Activated B cell treated with CpG ODN at 0.5 μM for 24 hours (primary cell): ENCODE measurements around the gene LAMA4. TPM values are rescaled to one million over a fixed set of nuclear protein-coding genes. Genes with fewer than 3 reads are reported as not detected.

Source experiments
- ATAC-seq: fragments of 200-7000 bp; cut with Tn5 transposase; one replicate; pipeline ENCODE4 v1.10.0; 2021; ENCODE audit warnings: low read depth, mild to moderate bottlenecking, moderate library complexity
- CTCF ChIA-PET: fragments of 350-600 bp; sonication (Branson Sonifier 250); formaldehyde crosslinking; loops from one replicate; lab custom pipeline; 2021; ENCODE audit warnings: antibody characterized with exemption; lab: Charles Lee
- POLR2A ChIA-PET: fragments of 350-600 bp; sonication (Branson Sonifier 250); formaldehyde crosslinking; loops from one replicate; lab custom pipeline; 2021; ENCODE audit warnings: antibody characterized with exemption; lab: Charles Lee
- DNase-seq: peaks from one replicate; pipeline ENCODE4 v3.0.0; 2022
- H3K27ac Mint-ChIP-seq: one replicate; pipeline ENCODE4 v1.8.0; 2020; ENCODE audit warnings: mixed read lengths
- H3K27me3 Mint-ChIP-seq: one replicate; pipeline ENCODE4 v1.8.0; 2021; ENCODE audit warnings: mixed read lengths
- H3K36me3 Mint-ChIP-seq: one replicate; pipeline ENCODE4 v1.8.0; 2021; ENCODE audit warnings: low read depth, mixed read lengths
- H3K4me1 Mint-ChIP-seq: one replicate; pipeline ENCODE4 v1.8.0; 2021; ENCODE audit warnings: mixed read lengths
- H3K4me3 Mint-ChIP-seq: one replicate; pipeline ENCODE4 v1.8.0; 2020; ENCODE audit warnings: mild to moderate bottlenecking, mixed read lengths
- H3K9me3 Mint-ChIP-seq: one replicate; pipeline ENCODE4 v1.8.0; 2020; ENCODE audit warnings: mixed read lengths
- CTCF ChIP-seq: fragments of 200-600 bp; IDR thresholded peaks from one replicate; pipeline ENCODE4 v1.8.0; 2022; ENCODE audit warnings: antibody characterized with exemption, mild to moderate bottlenecking
- intact Hi-C: fragments of 100-400 bp; cut with micrococcal nuclease; formaldehyde crosslinking; loops from one replicate; pipeline ENCODE4 v1.15.1; 2024
- total RNA-seq: library from RNA; stranded (reverse); gene quantifications from 2 replicates; pipeline ENCODE4 v1.2.3, GENCODE V29; 2022

Gene LAMA4
- total RNA-seq, 1 donor from 2014 or later = not detected

GRCh38 chr6:112232845-112233256, 21.5 kb downstream of the LAMA4 start:
- H3K27me3 Mint-ChIP-seq = peaks cover 8% of the 10 kb centered on the region
- ChIA-PET CTCF (no interaction called here), POLR2A (no interaction called here)
- no peaks in the 10 kb centered on the region for H3K36me3 Mint-ChIP-seq
- intact Hi-C loops = no loop called here
- no peak for DNase-seq
- no peak overlapping the region for H3K27ac Mint-ChIP-seq
- H3K4me3 Mint-ChIP-seq = no peak overlapping the region
- TF ChIP-seq CTCF = no peak
- no peaks in the 10 kb centered on the region for H3K4me1 Mint-ChIP-seq
- no peak for ATAC-seq
- no peaks in the 10 kb centered on the region for H3K9me3 Mint-ChIP-seq

- no peak for ATAC-seq
- Mint-ChIP-seq H3K4me1 (no peaks in the 10 kb centered on the region), H3K9me3 (no peaks in the 10 kb centered on the region), H3K36me3 (no peaks in the 10 kb centered on the region), H3K27ac (no peak overlapping the region), H3K27me3 (peaks cover 3% of the 10 kb centered on the region), H3K4me3 (no peak overlapping the region)
- no peak for DNase-seq
- no peak for TF ChIP-seq CTCF
- CTCF ChIA-PET = no interaction called here
- intact Hi-C loops = no loop called here
- POLR2A ChIA-PET = no interaction called here
These were observed 22.7 kb downstream of the LAMA4 start for GRCh38 chr6:112231594-112232060.

- intact Hi-C loops = no loop called here
- Mint-ChIP-seq H3K27me3 (peaks cover 3% of the 10 kb centered on the region), H3K4me1 (no peaks in the 10 kb centered on the region), H3K36me3 (no peaks in the 10 kb centered on the region), H3K9me3 (no peaks in the 10 kb centered on the region), H3K4me3 (no peak overlapping the region), H3K27ac (no peak overlapping the region)
- TF ChIP-seq CTCF = no peak
- no peak for DNase-seq
- ChIA-PET CTCF (no interaction called here), POLR2A (no interaction called here)
- no peak for ATAC-seq
These were observed 23.2 kb downstream of the LAMA4 start for GRCh38 chr6:112231164-112231563.

- H3K36me3 Mint-ChIP-seq = no peaks in the 10 kb centered on the region
- no peak overlapping the region for H3K27ac Mint-ChIP-seq
- H3K4me3 Mint-ChIP-seq = no peak overlapping the region
- H3K4me1 Mint-ChIP-seq = no peaks in the 10 kb centered on the region
- DNase-seq (no peak), ATAC-seq (no peak)
- intact Hi-C loops = loop anchor here (5.0 kb wide), 1 partner anchor 59 kb away; no protein-coding TSS in a partner anchor
- no peaks in the 10 kb centered on the region for H3K9me3 Mint-ChIP-seq
- no peak for TF ChIP-seq CTCF
- ChIA-PET CTCF (no interaction called here), POLR2A (no interaction called here)
- peaks cover 9% of the 10 kb centered on the region for H3K27me3 Mint-ChIP-seq
These were observed 25.7 kb downstream of the LAMA4 start for GRCh38 chr6:112228480-112229332.

- intact Hi-C loops = loop anchor here (5.0 kb wide), 1 partner anchor 59 kb away; no protein-coding TSS in a partner anchor
- Mint-ChIP-seq H3K4me1 (no peaks in the 10 kb centered on the region), H3K36me3 (no peaks in the 10 kb centered on the region), H3K27me3 (peaks cover 10% of the 10 kb centered on the region), H3K4me3 (no peak overlapping the region), H3K9me3 (no peaks in the 10 kb centered on the region), H3K27ac (no peak overlapping the region)
- ChIA-PET POLR2A (no interaction called here), CTCF (no interaction called here)
- ATAC-seq = no peak
- DNase-seq = no peak
- no peak for TF ChIP-seq CTCF
These were observed 26.4 kb downstream of the LAMA4 start for GRCh38 chr6:112227992-112228391.
